HG03045 (cell line): ENCODE data around the gene RHOD.

ENCODE experiments used
- ATAC-seq: cut with Tn5 transposase; IDR thresholded peaks from one replicate; pipeline ENCODE4 v1.9.1; 2021; ENCODE audit warnings: mild to moderate bottlenecking, moderate library complexity; ENCODE audit not compliant: unreplicated experiment

Gene RHOD

GRCh38 chr11:67031791-67032561 lies 24.7 kb upstream of the RHOD start:
- no peak for ATAC-seq

- ATAC-seq: no peak
These were observed 23.7 kb upstream of the RHOD start for GRCh38 chr11:67032830-67033551.

GRCh38 chr11:67033661-67034166 lies 22.9 kb upstream of the RHOD start:
- ATAC-seq: no peak

GRCh38 chr11:67034350-67034749 lies 22.3 kb upstream of the RHOD start:
- ATAC-seq: no peak

- no peak for ATAC-seq
These were observed 16.5 kb upstream of the RHOD start for GRCh38 chr11:67040147-67040546.

- no peak for ATAC-seq
These were observed 15.0 kb upstream of the RHOD start for GRCh38 chr11:67041602-67042001.

- ATAC-seq: no peak
These were observed 12.9 kb upstream of the RHOD start for GRCh38 chr11:67043572-67044349.

- no peak for ATAC-seq
These were observed 12.2 kb upstream of the RHOD start for GRCh38 chr11:67044496-67044895.

GRCh38 chr11:67045314-67045713 lies 11.3 kb upstream of the RHOD start:
- no peak for ATAC-seq

- no peak for ATAC-seq
These were observed 8.0 kb upstream of the RHOD start for GRCh38 chr11:67048515-67049130.

- ATAC-seq: no peak
These were observed 6.5 kb upstream of the RHOD start for GRCh38 chr11:67050139-67050538.

- ATAC-seq: no peak
These were observed 5.3 kb upstream of the RHOD start for GRCh38 chr11:67051180-67051893.

GRCh38 chr11:67051945-67052488 lies 4.6 kb upstream of the RHOD start:
- ATAC-seq: no peak

- ATAC-seq: no peak
These were observed 3.8 kb upstream of the RHOD start for GRCh38 chr11:67052891-67053290.

- no peak for ATAC-seq
These were observed 2.7 kb upstream of the RHOD start for GRCh38 chr11:67053896-67054329.

GRCh38 chr11:67054346-67054835 lies 2.3 kb upstream of the RHOD start:
- ATAC-seq: no peak

- ATAC-seq: no peak
These were observed 1.7 kb upstream of the RHOD start for GRCh38 chr11:67054836-67055523.

GRCh38 chr11:67055812-67056211 lies 835 bp upstream of the RHOD start:
- ATAC-seq: no peak

GRCh38 chr11:67057205-67057672 lies 592 bp downstream of the RHOD start:
- no peak for ATAC-seq
